Kidney (tissue), 14 donors: ENCODE results near the gene UBD. TPM values are rescaled to one million over a fixed set of nuclear protein-coding genes. Genes with fewer than 3 reads are reported as not detected.
A peak's percentile ranks its signal among the peaks of the same experiment; 100 is the strongest.

Source experiments
- DNase-seq, 5 donors: peaks; one replicate each; pipeline ENCODE4 v3.0.0-alpha.2; 2013 to 2020
- FAIRE-seq: peaks from 2 replicates; lab custom pipeline; 2012; peaks lifted over from hg19 to GRCh38; lab: Jason Lieb, UNC
- H3K27ac ChIP-seq, 2 donors: one replicate each; pipeline ENCODE4 v1.7.0; 2013; ENCODE audit warnings: low read depth in 2 of 2, low read length in 2 of 2, inconsistent platforms in 1 of 2
- H3K27me3 ChIP-seq: one replicate; pipeline ENCODE4 v1.7.1; 2013; ENCODE audit warnings: low read length, inconsistent platforms; ENCODE audit not compliant: control insufficient read depth, insufficient read depth
- H3K36me3 ChIP-seq, 3 donors: one replicate each; pipeline versions ENCODE4 v1.7.0 to v1.7.1; 2013; ENCODE audit warnings: low read length in 3 of 3, control low read depth in 1 of 3, inconsistent platforms in 1 of 3; ENCODE audit not compliant: insufficient read depth in 3 of 3, control insufficient read depth in 2 of 3
- H3K4me1 ChIP-seq, 3 donors: one replicate each; pipeline versions ENCODE4 v1.7.0 to v1.7.1; 2013; ENCODE audit warnings: low read length in 3 of 3, inconsistent platforms in 1 of 3, low read depth in 1 of 3; ENCODE audit not compliant: control insufficient read depth in 2 of 3, insufficient read depth in 2 of 3
- H3K4me3 ChIP-seq, 3 donors: one replicate each; pipeline versions ENCODE4 v1.7.0 to v1.8.1; 2013; ENCODE audit warnings: low read length in 3 of 3, control low read depth in 1 of 3, inconsistent platforms in 1 of 3
- H3K9ac ChIP-seq, 3 donors: one replicate each; pipeline versions ENCODE4 v1.7.0 to v1.7.1; 2013; ENCODE audit warnings: low read length in 3 of 3, control low read depth in 1 of 3, inconsistent platforms in 1 of 3
- H3K9me3 ChIP-seq, 3 donors: one replicate each; pipeline versions ENCODE4 v1.7.0 to v1.7.1; 2013; ENCODE audit warnings: low read length in 3 of 3, control low read depth in 1 of 3, inconsistent platforms in 1 of 3; ENCODE audit not compliant: control insufficient read depth in 2 of 3, insufficient read depth in 1 of 3
- CTCF ChIP-seq: IDR thresholded peaks from 3 replicates; pipeline ENCODE4 v1.5.1; 2012; ENCODE audit warnings: mild to moderate bottlenecking, moderate library complexity, borderline replicate concordance; ENCODE audit not compliant: insufficient read depth; ENCODE audit errors: extremely low read depth
- intact Hi-C: fragments of 100-400 bp; cut with DNase I; formaldehyde crosslinking; loops from one replicate; pipeline ENCODE4 v1.11.1; 2022
- polyA plus RNA-seq: library from polyadenylated mRNA; stranded (reverse); fragments of 350-450 nt; fragmentation: Illumina TruSeq; extraction: RNeasy Lipid Tissue Mini Kit (QIAGEN cat#74804); gene quantifications from one replicate; pipeline ENCODE4 v1.2.3, GENCODE V29; 2014; ENCODE audit warnings: low read depth, low replicate concordance; ENCODE audit not compliant: insufficient read depth
- total RNA-seq: library from RNA; stranded (reverse); fragmentation: NEBNext Ultra II Directional; extraction: Animal tissue kit (Norgen Biotek cat#: 25700); gene quantifications from one replicate; pipeline ENCODE4 v1.2.1, GENCODE V29; 2021
- donor health status: control.
- donor health status: control.
- donor health status: control.
- donor health status: control.
- donor health status: control.
- donor health status: DM: yes; HTN: yes; CAD: no.
- donor health status: Normal renal cell carcinoma (clear cell type).

Gene UBD
- total and polyA plus RNA-seq, 2 donors from 2014 or later, result 16.9 to 33.5 TPM

- TF ChIP-seq CTCF, result no peak
- no peak for FAIRE-seq
- no peaks in the 10 kb centered on the region for H3K9me3 ChIP-seq
These were observed 37.7 kb upstream of the UBD start for GRCh38 chr6:29597184-29597583.

DNA sequence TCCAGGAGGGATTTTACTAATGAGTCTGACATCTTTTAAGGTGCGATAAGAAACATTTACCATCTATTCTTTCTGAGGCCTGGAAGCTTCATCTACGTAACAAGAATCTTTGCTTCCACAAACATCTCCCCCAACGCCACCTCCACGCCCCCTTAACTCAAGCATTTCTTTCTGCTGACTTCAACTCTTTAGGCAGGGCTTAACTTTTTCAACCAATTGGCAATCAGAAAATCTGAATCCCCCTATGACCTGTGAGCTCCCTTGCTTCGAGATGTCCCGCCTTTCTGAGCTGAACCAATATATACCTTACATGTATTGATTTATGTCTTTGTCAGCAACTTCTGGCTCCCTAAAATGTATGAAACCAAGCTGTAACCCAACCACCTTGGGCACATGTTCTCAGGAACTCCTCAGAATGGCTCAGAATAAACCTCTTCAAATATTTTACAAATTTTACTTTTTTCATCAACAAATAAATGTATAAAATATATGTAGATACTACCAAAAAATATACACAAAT is 36.9 kb upstream of the UBD start:
- no peaks in the 10 kb centered on the region for H3K4me1 ChIP-seq
- TF ChIP-seq CTCF, result no peak
- no peak overlapping the region for H3K9ac ChIP-seq
- no peak overlapping the region for H3K27ac ChIP-seq
- no peaks in the 10 kb centered on the region for H3K36me3 ChIP-seq
- intact Hi-C loops, result no loop called here
- FAIRE-seq, result no peak
- H3K4me3 ChIP-seq, result no peak overlapping the region
- no peaks in the 10 kb centered on the region for H3K27me3 ChIP-seq
- DNase-seq, result peak in 1 of 5 donors; percentile 4
- no peaks in the 10 kb centered on the region for H3K9me3 ChIP-seq

More at GRCh38 chr6:29597184-29597583, 37.7 kb upstream of the UBD start:
- intact Hi-C loops, result no loop called here
- Histone ChIP-seq H3K4me1 (no peaks in the 10 kb centered on the region), H3K27ac (no peak overlapping the region), H3K4me3 (no peak overlapping the region), H3K36me3 (no peaks in the 10 kb centered on the region), H3K27me3 (no peaks in the 10 kb centered on the region), H3K9ac (no peak overlapping the region)
- DNase-seq, result peak in 1 of 5 donors; percentile 2

DNA sequence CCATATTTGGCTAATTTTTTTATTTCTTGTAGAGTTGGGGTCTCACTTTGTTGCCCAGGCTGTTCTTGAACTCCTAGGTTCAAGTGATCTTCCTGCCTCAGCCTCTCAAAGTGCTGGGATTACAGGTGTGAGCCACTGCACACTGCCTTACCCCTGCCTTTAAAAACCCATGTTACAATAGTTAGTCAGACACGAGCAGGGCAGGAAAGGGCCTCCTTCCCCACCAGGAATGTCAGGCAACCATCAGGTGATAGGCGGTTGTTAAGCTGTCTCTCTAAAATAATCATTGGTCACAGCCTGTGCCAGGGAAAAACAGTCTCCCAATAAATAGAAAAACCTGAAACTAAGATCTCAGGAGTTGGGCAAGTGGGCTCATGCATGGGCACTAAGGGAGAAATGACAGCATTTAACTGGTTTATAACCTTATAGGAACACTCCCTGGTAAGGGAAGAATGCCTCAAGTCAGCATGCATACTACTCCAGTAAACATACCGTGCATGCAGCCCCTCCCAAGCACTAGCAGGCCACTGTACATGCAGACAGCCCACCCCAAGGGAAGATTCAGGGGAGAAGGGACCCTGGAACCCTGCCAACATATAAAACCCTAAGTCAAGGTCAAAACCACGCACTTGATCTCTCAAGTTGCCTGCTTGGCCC is 33.8 kb upstream of the UBD start:
- DNase-seq (peak in 1 of 5 donors; percentile 1), FAIRE-seq (no peak)
- Histone ChIP-seq H3K9ac (no peak overlapping the region), H3K36me3 (no peaks in the 10 kb centered on the region), H3K9me3 (no peaks in the 10 kb centered on the region), H3K4me1 (no peaks in the 10 kb centered on the region), H3K27ac (no peak overlapping the region), H3K27me3 (no peaks in the 10 kb centered on the region), H3K4me3 (no peak overlapping the region)
- intact Hi-C loops, result no loop called here
- no peak for TF ChIP-seq CTCF
